Stimulated activated naive CD4-positive, alpha-beta T cell treated with Interleukin-2 at 50 U/mL for 16 hours (primary cell): ENCODE measurements around the gene GPATCH4.
"Not testable (repeated sequence)": the region's sequence is repeated elsewhere in the genome, so short reads cannot be mapped to it uniquely, and the experiment has no call there.

Experiments used
- DNase-seq: peaks from one replicate; lab custom pipeline; 2025; lab: John Stamatoyannopoulos, UW

Gene GPATCH4

GRCh38 chr1:156626079-156626438 lies 24.8 kb upstream of the GPATCH4 start:
- DNase-seq, result no peak

GRCh38 chr1:156625436-156626078 lies 24.3 kb upstream of the GPATCH4 start:
- DNase-seq, result peak; percentile 43

GRCh38 chr1:156624814-156625435 lies 23.6 kb upstream of the GPATCH4 start:
- DNase-seq, result no peak

- DNase-seq, result peak; percentile 33
Measured at GRCh38 chr1:156623946-156624813, 22.9 kb upstream of the GPATCH4 start.

DNA sequence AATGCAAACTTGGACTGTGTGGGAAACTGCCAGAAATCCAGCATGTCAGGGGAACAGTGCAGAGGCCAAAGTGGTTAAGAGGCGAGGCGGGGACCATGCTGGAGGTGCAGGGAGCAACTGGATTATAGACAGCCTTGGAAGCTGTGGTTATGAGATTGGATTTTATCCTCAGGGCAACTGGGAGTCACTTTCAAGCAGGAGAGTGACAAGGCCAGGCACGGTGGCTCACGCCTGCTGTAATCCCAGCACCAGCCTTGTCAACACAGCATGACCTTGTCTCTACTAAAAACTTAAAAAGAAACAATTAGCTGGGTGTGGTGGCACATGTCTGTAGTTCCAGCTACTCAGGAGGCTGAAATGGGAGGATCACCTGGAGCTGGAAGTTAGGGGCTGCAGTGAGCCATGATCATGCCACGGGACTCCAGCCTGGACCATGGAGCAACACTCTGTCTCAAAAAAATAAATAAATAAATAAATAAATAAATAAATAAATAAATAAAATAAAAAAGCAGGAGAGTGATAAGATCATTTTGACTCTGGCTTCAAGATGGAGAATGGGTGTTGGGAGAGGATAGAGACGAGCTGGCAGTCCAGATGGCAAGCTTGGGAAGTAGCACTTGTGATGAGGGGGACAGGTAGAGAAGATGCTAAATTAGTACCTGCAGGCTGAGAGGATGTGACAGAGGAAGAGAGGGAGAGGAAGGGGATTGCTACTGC lies 21.5 kb upstream of the GPATCH4 start:
- no peak for DNase-seq

DNA sequence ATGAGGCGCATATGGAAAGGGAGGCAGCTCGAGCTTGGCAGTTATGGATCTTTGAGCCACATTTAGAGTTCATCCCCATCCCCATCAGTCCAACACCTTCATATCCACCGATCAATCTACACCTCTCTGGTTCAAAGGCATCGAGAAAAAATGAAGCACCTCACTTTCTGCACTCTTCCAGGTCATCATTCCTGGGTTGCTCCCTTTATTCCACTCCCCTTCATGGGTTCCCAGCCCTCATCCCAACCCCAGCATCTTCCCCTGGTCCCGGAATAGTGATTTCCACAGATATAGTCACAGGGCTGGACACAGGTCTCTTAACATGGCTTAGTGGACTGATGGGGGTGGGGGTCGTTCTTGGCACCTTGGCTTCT lies 18.3 kb upstream of the GPATCH4 start:
- DNase-seq, result no peak

DNA sequence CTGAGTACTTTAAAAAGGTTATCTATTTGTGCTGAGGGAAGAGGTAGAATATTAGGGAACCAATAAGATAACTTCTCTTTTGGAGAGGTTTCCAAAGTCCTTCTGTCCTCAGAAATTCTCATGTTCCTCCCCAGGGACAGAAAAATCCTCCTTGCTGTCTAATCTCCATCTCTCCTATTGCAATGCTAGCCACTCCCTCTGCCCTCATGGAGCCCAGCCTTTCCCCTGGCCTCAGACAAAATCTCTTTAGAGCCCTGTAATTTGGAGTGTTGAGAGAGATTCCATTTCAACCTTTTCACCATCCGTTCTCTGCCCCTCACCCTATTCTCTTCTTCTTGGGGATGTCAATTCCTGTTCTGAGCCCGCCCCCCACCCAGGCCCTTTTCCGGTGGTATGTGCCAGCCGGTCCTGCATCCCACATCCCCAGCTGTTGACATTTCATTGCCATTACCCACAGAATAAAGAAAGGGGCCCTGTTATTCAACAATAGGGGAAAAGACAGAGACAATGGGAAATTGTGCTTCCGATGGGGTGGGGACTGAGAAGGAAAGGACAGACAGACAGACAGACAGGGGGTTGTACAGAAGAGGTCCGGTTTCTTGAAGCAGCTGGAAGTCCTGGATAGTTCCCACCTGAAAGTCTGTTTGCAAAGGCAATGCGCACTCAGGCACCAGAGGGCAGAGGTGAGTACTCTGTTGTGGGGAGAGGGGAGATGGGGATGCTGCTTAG lies 17.7 kb upstream of the GPATCH4 start, which contains the start of gene HAPLN2:
TSS of gene HAPLN2 (plus strand) at position 563 of the 729 bp plus-strand sequence. CDS start 4,076 bp downstream, outside the sequence.
- DNase-seq, result peak; percentile 9

GRCh38 chr1:156616463-156616862 lies 15.2 kb upstream of the GPATCH4 start:
- DNase-seq, result no peak

GRCh38 chr1:156615946-156616345 lies 14.7 kb upstream of the GPATCH4 start:
- DNase-seq, result no peak

GRCh38 chr1:156612666-156613065 lies 11.4 kb upstream of the GPATCH4 start:
- no peak for DNase-seq

GRCh38 chr1:156610072-156610471 lies 8.8 kb upstream of the GPATCH4 start:
- not testable (repeated sequence) for DNase-seq

- DNase-seq, result peak; percentile 55
Measured at GRCh38 chr1:156608981-156609380, 7.7 kb upstream of the GPATCH4 start.

DNA sequence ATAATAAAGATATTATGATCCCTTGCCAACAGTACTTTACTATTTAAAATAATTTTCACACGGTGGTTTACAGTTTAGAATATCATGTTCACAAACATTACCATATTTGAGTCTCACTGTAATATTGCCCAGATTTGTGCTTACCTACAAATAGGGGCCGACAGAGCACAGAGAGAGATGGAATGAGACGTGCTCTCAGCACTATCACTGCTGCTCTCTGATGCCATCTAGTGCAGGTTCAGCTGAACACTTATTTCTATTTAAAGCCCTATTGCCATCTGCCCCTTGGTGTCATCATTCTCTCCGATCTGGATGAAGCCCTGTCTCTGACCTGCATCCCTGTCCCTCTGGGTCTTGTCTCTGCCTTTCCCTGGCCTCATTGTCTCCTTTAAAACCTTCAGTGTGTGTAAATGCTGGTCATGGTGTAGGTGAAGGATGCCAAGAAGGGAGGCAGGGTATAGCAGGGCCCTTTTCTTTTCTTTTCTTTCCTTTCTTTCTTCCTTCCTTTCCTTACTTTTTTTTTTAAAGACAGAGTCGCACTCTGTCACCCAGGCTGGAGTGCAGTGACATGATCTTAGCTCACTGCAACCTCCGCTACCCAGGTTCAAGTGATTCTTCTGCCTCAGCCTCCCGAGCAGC lies 6.9 kb upstream of the GPATCH4 start:
- peak; percentile 44 for DNase-seq

DNA sequence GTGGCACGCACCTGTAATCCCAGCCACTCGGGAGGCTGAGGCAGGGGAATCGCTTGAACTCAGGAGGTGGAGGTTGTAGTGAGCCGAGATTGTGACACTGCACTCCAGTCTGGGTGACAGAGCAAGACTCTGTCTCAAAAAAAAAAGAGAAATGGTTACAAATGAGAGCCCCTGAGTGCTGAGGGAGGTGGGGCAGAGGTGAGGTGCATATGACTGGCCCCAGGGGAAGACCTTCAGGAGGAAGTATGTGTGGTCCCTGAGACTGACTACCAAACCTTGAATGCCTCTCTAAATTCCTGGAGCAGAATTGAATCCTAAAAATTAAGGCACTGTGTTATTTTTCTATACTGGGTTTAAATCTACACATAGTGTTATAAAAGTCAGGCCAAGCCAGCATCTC lies 6.1 kb upstream of the GPATCH4 start:
- not testable (repeated sequence) for DNase-seq

- no peak for DNase-seq
Measured at GRCh38 chr1:156602557-156602993, 1.3 kb upstream of the GPATCH4 start.

- no peak for DNase-seq
Measured at GRCh38 chr1:156601892-156602291, 613 bp upstream of the GPATCH4 start.

- DNase-seq, result no peak
Measured at GRCh38 chr1:156600733-156601121, 552 bp downstream of the GPATCH4 start.

- no peak for DNase-seq
Measured at GRCh38 chr1:156599811-156600210, 1.5 kb downstream of the GPATCH4 start.

DNA sequence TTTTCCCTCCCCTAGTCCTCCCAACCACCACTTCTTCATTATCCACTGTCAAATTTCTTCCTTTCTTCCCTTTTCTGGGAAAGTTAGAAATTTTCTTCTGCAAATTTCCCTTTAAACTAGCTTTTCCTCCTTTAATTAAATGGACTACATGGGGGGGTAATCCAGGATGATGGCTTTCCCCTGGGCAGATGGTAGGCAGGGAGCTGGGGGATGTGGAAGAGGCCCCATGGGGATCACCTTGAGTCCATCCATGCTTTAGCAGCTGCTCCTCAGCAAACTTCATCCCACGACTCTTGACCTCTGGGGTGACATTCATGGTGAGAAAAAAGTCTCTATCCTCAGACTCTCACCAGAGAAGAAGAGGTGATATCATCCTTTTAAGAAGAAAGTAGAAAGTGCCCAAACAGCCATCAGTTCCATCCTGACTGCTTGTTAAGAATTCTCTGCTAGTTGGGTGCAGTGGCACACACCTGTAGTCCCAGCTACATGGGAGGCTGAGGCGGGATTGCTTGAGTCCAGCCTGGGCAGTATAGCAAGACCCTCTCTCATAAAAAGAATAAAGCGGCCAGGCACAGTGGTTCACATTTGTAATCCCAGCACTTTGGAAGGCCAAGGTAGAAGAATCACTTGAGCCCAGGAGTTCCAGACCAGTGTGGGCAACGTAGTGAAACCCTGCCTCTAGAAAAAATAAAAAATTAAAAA lies 2.4 kb downstream of the GPATCH4 start:
- no peak for DNase-seq

- no peak for DNase-seq
Measured at GRCh38 chr1:156598125-156598524, 3.2 kb downstream of the GPATCH4 start.
